NCI-H187 treated with DMSO at 0.1 percent for 48 hours (cell line): ENCODE measurements around the gene ECEL1.
"Not testable (repeated sequence)": the region's sequence is repeated elsewhere in the genome, so short reads cannot be mapped to it uniquely, and the experiment has no call there.

Experiments
- DNase-seq: peaks from one replicate; lab custom pipeline; 2025; lab: John Stamatoyannopoulos, UW

ECEL1 gene

GRCh38 chr2:232487385-232488096, at the start of gene ECEL1:
Gene ECEL1, minus strand, starts transcription at chr2:232487834. Its CDS starts 1,181 bp downstream, at chr2:232486653.
- DNase-seq: no peak

GRCh38 chr2:232537079-232537478, 49.4 kb upstream of the ECEL1 start:
- DNase-seq: no peak

- no peak for DNase-seq
Observed at GRCh38 chr2:232535761-232536530, 48.3 kb upstream of the ECEL1 start.

- DNase-seq: no peak
Observed at GRCh38 chr2:232534940-232535651, 47.5 kb upstream of the ECEL1 start.

GRCh38 chr2:232533944-232534710, 46.5 kb upstream of the ECEL1 start:
- no peak for DNase-seq

- DNase-seq: not testable (repeated sequence)
Observed at GRCh38 chr2:232532821-232533220, 45.2 kb upstream of the ECEL1 start.

GRCh38 chr2:232532419-232532818, 44.8 kb upstream of the ECEL1 start:
- no peak for DNase-seq

- no peak for DNase-seq
Observed at GRCh38 chr2:232530626-232531260, 43.1 kb upstream of the ECEL1 start.

GRCh38 chr2:232529806-232530547, 42.3 kb upstream of the ECEL1 start:
- no peak for DNase-seq

GRCh38 chr2:232528746-232529460, 41.3 kb upstream of the ECEL1 start:
- DNase-seq: no peak

- no peak for DNase-seq
Observed at GRCh38 chr2:232527905-232528470, 40.4 kb upstream of the ECEL1 start.

- DNase-seq: no peak
Observed at GRCh38 chr2:232526372-232526941, 38.8 kb upstream of the ECEL1 start.

- no peak for DNase-seq
Observed at GRCh38 chr2:232525791-232526371, 38.2 kb upstream of the ECEL1 start, which contains the start of gene CHRND. Gene CHRND, plus strand, starts transcription at chr2:232526160. Its CDS starts 56 bp downstream, at chr2:232526216.

GRCh38 chr2:232525199-232525598, 37.6 kb upstream of the ECEL1 start:
- DNase-seq: no peak

- DNase-seq: no peak
Observed at GRCh38 chr2:232524771-232525170, 37.1 kb upstream of the ECEL1 start.

- no peak for DNase-seq
Observed at GRCh38 chr2:232523682-232524597, 36.3 kb upstream of the ECEL1 start.

- no peak for DNase-seq
Observed at GRCh38 chr2:232523402-232523681, 35.7 kb upstream of the ECEL1 start.
